ENCODE data around the gene AKT1.

DNA sequence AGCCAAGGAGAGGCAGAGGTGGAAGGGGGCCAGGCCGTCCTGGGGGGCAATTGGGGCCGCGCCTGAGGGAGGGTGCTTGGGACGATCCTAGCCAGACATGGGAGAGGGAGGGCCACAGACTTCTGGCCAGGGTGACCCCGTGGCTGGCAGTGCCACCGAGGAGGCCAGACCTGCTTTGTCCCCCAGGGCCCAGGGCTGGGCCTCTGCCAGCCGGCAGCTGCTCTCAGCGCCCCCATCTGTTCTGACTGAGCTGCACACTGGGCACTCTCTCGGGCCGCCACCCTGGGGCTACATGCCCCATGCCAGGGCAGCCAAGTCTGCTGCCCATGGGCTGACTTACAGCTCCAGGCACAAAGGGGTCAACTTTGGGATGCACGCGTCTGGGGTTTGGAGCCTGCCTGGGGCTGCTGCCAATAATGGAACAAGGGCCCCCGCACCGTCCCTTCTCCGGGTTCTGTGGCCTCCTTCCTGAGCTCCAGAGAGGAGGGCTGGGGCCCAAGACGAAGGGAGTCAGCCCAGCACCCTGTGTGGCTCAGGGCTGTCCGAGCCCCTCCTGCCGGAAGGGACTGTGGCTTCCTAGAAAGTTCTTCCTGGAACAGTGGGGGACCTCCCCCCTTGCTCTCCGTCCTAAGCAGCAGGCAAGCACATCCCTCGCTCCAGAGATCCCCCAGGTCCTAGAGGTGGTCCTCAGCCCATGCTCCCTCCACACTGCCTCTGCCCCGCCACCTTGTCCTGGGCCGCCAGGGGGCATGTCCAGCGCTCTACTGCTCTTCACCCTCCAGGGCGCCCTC lies 70.4 kb downstream of the AKT1 start:
- TF ChIP-seq, protein P1, sequence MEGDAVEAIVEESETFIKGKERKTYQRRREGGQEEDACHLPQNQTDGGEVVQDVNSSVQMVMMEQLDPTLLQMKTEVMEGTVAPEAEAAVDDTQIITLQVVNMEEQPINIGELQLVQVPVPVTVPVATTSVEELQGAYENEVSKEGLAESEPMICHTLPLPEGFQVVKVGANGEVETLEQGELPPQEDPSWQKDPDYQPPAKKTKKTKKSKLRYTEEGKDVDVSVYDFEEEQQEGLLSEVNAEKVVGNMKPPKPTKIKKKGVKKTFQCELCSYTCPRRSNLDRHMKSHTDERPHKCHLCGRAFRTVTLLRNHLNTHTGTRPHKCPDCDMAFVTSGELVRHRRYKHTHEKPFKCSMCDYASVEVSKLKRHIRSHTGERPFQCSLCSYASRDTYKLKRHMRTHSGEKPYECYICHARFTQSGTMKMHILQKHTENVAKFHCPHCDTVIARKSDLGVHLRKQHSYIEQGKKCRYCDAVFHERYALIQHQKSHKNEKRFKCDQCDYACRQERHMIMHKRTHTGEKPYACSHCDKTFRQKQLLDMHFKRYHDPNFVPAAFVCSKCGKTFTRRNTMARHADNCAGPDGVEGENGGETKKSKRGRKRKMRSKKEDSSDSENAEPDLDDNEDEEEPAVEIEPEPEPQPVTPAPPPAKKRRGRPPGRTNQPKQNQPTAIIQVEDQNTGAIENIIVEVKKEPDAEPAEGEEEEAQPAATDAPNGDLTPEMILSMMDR (IDR thresholded peaks at IDR 0.05), result no peak
- TF ChIP-seq POLR2A (IDR thresholded peaks at IDR 0.05) (no peak), POLR2AphosphoS5 (IDR thresholded peaks at IDR 0.05) (no peak)
